IMR-90 (cell line): Measurements from ENCODE around the gene PCNX4. TPM values are rescaled to one million over a fixed set of nuclear protein-coding genes. Genes with fewer than 3 reads are reported as not detected.

ENCODE experiments used
- ATAC-seq: fragments of 200-7000 bp; cut with Tn5 transposase; 2 replicates; pipeline ENCODE4 v1.9.1; 2020; ENCODE audit warnings: low read depth, mild to moderate bottlenecking, moderate library complexity
- BruUV-seq: library from RNA; stranded (reverse); fragments of 400-500 nt; replicated peaks from 2 replicates; lab custom pipeline; 2021; lab: Mats Ljungman, UMichigan
- CTCF ChIA-PET: fragments of 300-600 bp; formaldehyde crosslinking; extraction: SDS; loops from one replicate; lab custom pipeline; 2021; ENCODE audit warnings: antibody characterized with exemption; lab: Yijun Ruan, JAX
- POLR2A ChIA-PET: fragments of 300-600 bp; sonication (Branson Sonifier 250); formaldehyde crosslinking; loops from one replicate; lab custom pipeline; 2022; ENCODE audit warnings: antibody characterized with exemption; ENCODE audit not compliant: unreplicated experiment; lab: Charles Lee
- DNase-seq: peaks from one replicate; pipeline ENCODE4 v3.0.0; 2013
- H2AFZ ChIP-seq: replicated peaks from 2 replicates; pipeline ENCODE3; 2013; ENCODE audit warnings: low read length, mild to moderate bottlenecking; ENCODE audit not compliant: poor library complexity
- H2AK5ac ChIP-seq: 2 replicates; pipeline ENCODE4 v1.6.1; 2013; ENCODE audit warnings: low read depth, low read length, inconsistent platforms
- H2AK9ac ChIP-seq: replicated peaks from 2 replicates; pipeline ENCODE3; 2013; ENCODE audit warnings: mild to moderate bottlenecking, low read depth, low read length, moderate library complexity; ENCODE audit not compliant: poor library complexity
- H2BK120ac ChIP-seq: 2 replicates; pipeline ENCODE4 v1.6.1; 2013; ENCODE audit warnings: low read depth, low read length, inconsistent platforms
- H2BK15ac ChIP-seq: 3 replicates; pipeline ENCODE4 v1.6.1; 2013; ENCODE audit warnings: low read depth, low read length, inconsistent platforms
- H2BK20ac ChIP-seq: 2 replicates; pipeline ENCODE4 v1.6.1; 2013; ENCODE audit warnings: low read depth, mild to moderate bottlenecking, inconsistent platforms, low read length, moderate library complexity
- H2BK5ac ChIP-seq: 2 replicates; pipeline ENCODE4 v1.6.1; 2013; ENCODE audit warnings: mild to moderate bottlenecking, low read depth, low read length, inconsistent platforms; ENCODE audit not compliant: poor library complexity, severe bottlenecking
- H3K14ac ChIP-seq: replicated peaks from 2 replicates; pipeline ENCODE4 v1.6.1; 2013; ENCODE audit warnings: low read depth, low read length, inconsistent platforms
- H3K18ac ChIP-seq: 2 replicates; pipeline ENCODE4 v1.6.1; 2013; ENCODE audit warnings: low read depth, low read length, control low read depth
- H3K23ac ChIP-seq: 2 replicates; pipeline ENCODE4 v1.6.1; 2013; ENCODE audit warnings: low read depth, low read length, inconsistent platforms
- H3K27ac ChIP-seq: 2 replicates; pipeline ENCODE4 v1.5.1; 2013; ENCODE audit warnings: mild to moderate bottlenecking, control low read depth, low read length; ENCODE audit not compliant: insufficient read depth
- H3K27me3 ChIP-seq: 2 replicates; pipeline ENCODE4 v1.6.1; 2013; ENCODE audit warnings: low read length; ENCODE audit not compliant: control insufficient read depth, insufficient read depth
- H3K36me3 ChIP-seq: 2 replicates; pipeline ENCODE4 v1.6.1; 2013; ENCODE audit warnings: low read length, mixed read lengths; ENCODE audit not compliant: control insufficient read depth, insufficient read depth
- H3K4ac ChIP-seq: 2 replicates; pipeline ENCODE4 v1.6.1; 2013; ENCODE audit warnings: low read depth, low read length, inconsistent platforms
- H3K4me1 ChIP-seq: 2 replicates; pipeline ENCODE4 v1.6.1; 2013; ENCODE audit warnings: low read length, mixed read lengths; ENCODE audit not compliant: control insufficient read depth, insufficient read depth
- H3K4me2 ChIP-seq: 2 replicates; pipeline ENCODE4 v1.6.1; 2013; ENCODE audit warnings: low read depth, mild to moderate bottlenecking, control low read depth, low read length, moderate library complexity
- H3K4me3 ChIP-seq: 2 replicates; pipeline ENCODE4 v1.5.1; 2013; ENCODE audit warnings: low read depth, mild to moderate bottlenecking, control low read depth, low read length, moderate library complexity; ENCODE audit not compliant: insufficient read depth
- H3K56ac ChIP-seq: 2 replicates; pipeline ENCODE4 v1.6.1; 2013; ENCODE audit warnings: low read length, inconsistent platforms; ENCODE audit not compliant: insufficient read depth; ENCODE audit errors: extremely low read depth
- H3K79me1 ChIP-seq, 2 experiments: 2 replicates each; pipeline ENCODE4 v1.6.1; 2013; ENCODE audit warnings: low read length in 2 of 2, inconsistent platforms in 1 of 2, low read depth in 1 of 2
- H3K9ac ChIP-seq: 2 replicates; pipeline ENCODE4 v1.6.1; 2013; ENCODE audit warnings: low read depth, low read length, control low read depth
- H3K9me1 ChIP-seq: 2 replicates; pipeline ENCODE4 v1.6.1; 2013; ENCODE audit warnings: low read length, inconsistent platforms; ENCODE audit not compliant: insufficient read depth
- H3K9me3 ChIP-seq: 2 replicates; pipeline ENCODE4 v1.6.1; 2013; ENCODE audit warnings: low read length; ENCODE audit not compliant: control insufficient read depth, insufficient read depth
- H4K20me1 ChIP-seq: 2 replicates; pipeline ENCODE4 v1.6.1; 2013; ENCODE audit warnings: low read length, inconsistent platforms; ENCODE audit not compliant: insufficient read depth
- H4K5ac ChIP-seq: 2 replicates; pipeline ENCODE4 v1.6.1; 2013; ENCODE audit warnings: mild to moderate bottlenecking, low read depth, low read length, control low read depth
- H4K8ac ChIP-seq, 2 experiments: 2 replicates each; pipeline ENCODE4 v1.6.1; 2013; ENCODE audit warnings: low read depth in 2 of 2, low read length in 2 of 2, control low read depth in 1 of 2, inconsistent platforms in 1 of 2
- H4K91ac ChIP-seq: 2 replicates; pipeline ENCODE4 v1.6.1; 2013; ENCODE audit warnings: low read depth, low read length, inconsistent platforms; ENCODE audit not compliant: insufficient read depth
- CEBPB ChIP-seq: IDR thresholded peaks from 2 replicates; pipeline ENCODE4 v1.6.1; 2012; ENCODE audit warnings: low read depth, low read length, improper control_type of control experiment
- CTCF ChIP-seq: conservative IDR thresholded peaks from 2 replicates; pipeline ENCODE4 v1.5.1; 2012; ENCODE audit warnings: mild to moderate bottlenecking, low read depth, low read length, improper control_type of control experiment
- FOS ChIP-seq: fragments of 150-350 bp; IDR thresholded peaks from 2 replicates; pipeline ENCODE4 v1.6.1; 2016; ENCODE audit warnings: low read depth, low read length
- MAFK ChIP-seq: IDR thresholded peaks from 2 replicates; pipeline ENCODE4 v1.6.1; 2012; ENCODE audit warnings: low read depth, low read length, improper control_type of control experiment
- MAZ ChIP-seq: IDR thresholded peaks from 2 replicates; pipeline ENCODE4 v1.6.1; 2012; ENCODE audit warnings: low read depth, mild to moderate bottlenecking, low read length, improper control_type of control experiment, moderate library complexity, borderline replicate concordance
- MXI1 ChIP-seq: IDR thresholded peaks from 2 replicates; pipeline ENCODE4 v1.6.1; 2012; ENCODE audit warnings: low read depth, mild to moderate bottlenecking, low read length, moderate library complexity, borderline replicate concordance
- POLR2A ChIP-seq: IDR thresholded peaks from 2 replicates; pipeline ENCODE4 v1.6.1; 2012; ENCODE audit warnings: mild to moderate bottlenecking, low read depth, low read length
- RFX5 ChIP-seq: IDR thresholded peaks from 2 replicates; pipeline ENCODE4 v1.8.0; 2012; ENCODE audit warnings: low read depth, mild to moderate bottlenecking, low read length, moderate library complexity
- SMC3 ChIP-seq: fragments of 150-350 bp; IDR thresholded peaks from 2 replicates; pipeline ENCODE4 v1.6.1; 2016; ENCODE audit warnings: low read depth, mild to moderate bottlenecking, antibody characterized with exemption, low read length, moderate library complexity
- USF2 ChIP-seq: fragments of 150-350 bp; IDR thresholded peaks from 2 replicates; pipeline ENCODE4 v1.6.1; 2017; ENCODE audit warnings: mild to moderate bottlenecking, antibody characterized with exemption, low read length, low read depth
- WGBS, 2 experiments: methylation state at CpG; one replicate each; pipeline versions ENCODE4 v1.1.5 to v1.1.7; 2013; ENCODE audit warnings: missing lambda C conversion rate in 2 of 2; ENCODE audit not compliant: insufficient read length in 1 of 2; ENCODE audit errors: extremely low coverage in 2 of 2; 5-methylcytosine and 5-hydroxymethylcytosine counted together
- dilution Hi-C: fragments of 300-500 bp; cut with HindIII; formaldehyde crosslinking; loops from one replicate; pipeline ENCODE4 v1.14.3; 2018; ENCODE audit warnings: low sequenced_read_pairs; ENCODE audit not compliant: unreplicated experiment
- in situ Hi-C: fragments of 300-500 bp; cut with MboI; formaldehyde crosslinking; loops from 3 replicates; pipeline ENCODE4 v1.14.3; 2019; ENCODE audit warnings: low sequenced_read_pairs, inconsistent platforms, mixed read lengths
- intact Hi-C: fragments of 100-400 bp; cut with micrococcal nuclease; formaldehyde crosslinking; loops from 2 replicates; pipeline ENCODE4 v1.10.0; 2022
- polyA plus RNA-seq, 3 experiments: library from polyadenylated mRNA; depleted of rRNA; stranded (reverse); fragments of >200 nt; gene quantifications; 2 replicates each; pipeline ENCODE4 v1.2.3, GENCODE V29; 2012; ENCODE audit warnings: low replicate concordance in 1 of 3
- total RNA-seq: library from RNA; depleted of rRNA; stranded (reverse); fragments of >200 nt; gene quantifications from 2 replicates; pipeline ENCODE4 v1.2.3, GENCODE V29; 2012
- TF ChIP-seq, protein P1 (sequence below): fragments of 150-350 bp; IDR thresholded peaks from 2 replicates; pipeline ENCODE4 v1.6.1; 2016; ENCODE audit warnings: low read depth, mild to moderate bottlenecking, low read length, moderate library complexity, borderline replicate concordance

Gene PCNX4
- total and polyA plus RNA-seq, 2 of the 4 experiments (the other 2 are of a cell fraction): 55.4 to 128 TPM

- Histone ChIP-seq H3K9me3 (no peaks in the 10 kb centered on the region), H4K8ac (no peak overlapping the region), H3K36me3 (no peaks in the 10 kb centered on the region), H3K14ac (no peak overlapping the region), H3K56ac (no peak overlapping the region), H2BK120ac (no peak overlapping the region), H4K20me1 (no peaks in the 10 kb centered on the region), H3K9ac (no peak overlapping the region), H3K4me1 (0 out of 2 replicates have a peak, but pooled peaks cover 2% of the 10 kb centered on the region), H2BK15ac (no peak overlapping the region), H2BK5ac (no peak overlapping the region), H3K23ac (no peak overlapping the region), H3K18ac (no peak overlapping the region), H3K9me1 (0 out of 2 replicates have a peak, but pooled peaks cover 3% of the 10 kb centered on the region), H3K4ac (no peak overlapping the region), H3K79me1 (peaks cover 0 to 3% of the 10 kb centered on the region in 2 experiments; a peak in 2 of 4 replicates), H4K91ac (no peak overlapping the region), H3K4me2 (no peak overlapping the region), H2AK9ac (no peak overlapping the region), H2AFZ (no peak overlapping the region), H3K27me3 (no peaks in the 10 kb centered on the region), H3K27ac (no peak overlapping the region), H2BK20ac (no peak overlapping the region), H2AK5ac (no peak overlapping the region), H4K5ac (no peak overlapping the region), H3K4me3 (no peak overlapping the region)
- no peak for DNase-seq
- WGBS, 2 experiments: no CpG with 5 or more reads among the region's 3 CpGs
- no TSS peak for BruUV-seq
- in situ Hi-C loops: loop anchor here (25.0 kb wide), 1 partner anchor 598 kb away; the partner anchor contains the start of genes JKAMP and L3HYPDH
- no peak for ATAC-seq
- ChIA-PET CTCF (interaction anchor here (1.6 kb wide), 1 partner anchor 80 kb away, joined by 5 read pairs; no protein-coding TSS in a partner anchor), POLR2A (no interaction called here)
- intact Hi-C loops: no loop called here
- TF ChIP-seq SMC3 (no peak), POLR2A (no peak), RFX5 (no peak), USF2 (no peak), FOS (no peak), CEBPB (no peak), CTCF (no peak), MAFK (no peak), MXI1 (no peak), MAZ (no peak)
- TF ChIP-seq, protein P1, sequence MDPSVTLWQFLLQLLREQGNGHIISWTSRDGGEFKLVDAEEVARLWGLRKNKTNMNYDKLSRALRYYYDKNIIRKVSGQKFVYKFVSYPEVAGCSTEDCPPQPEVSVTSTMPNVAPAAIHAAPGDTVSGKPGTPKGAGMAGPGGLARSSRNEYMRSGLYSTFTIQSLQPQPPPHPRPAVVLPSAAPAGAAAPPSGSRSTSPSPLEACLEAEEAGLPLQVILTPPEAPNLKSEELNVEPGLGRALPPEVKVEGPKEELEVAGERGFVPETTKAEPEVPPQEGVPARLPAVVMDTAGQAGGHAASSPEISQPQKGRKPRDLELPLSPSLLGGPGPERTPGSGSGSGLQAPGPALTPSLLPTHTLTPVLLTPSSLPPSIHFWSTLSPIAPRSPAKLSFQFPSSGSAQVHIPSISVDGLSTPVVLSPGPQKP: no peak
- dilution Hi-C loops: no loop called here
Observed at GRCh38 chr14:60085693-60086092, 6.0 kb upstream of the PCNX4 start.
